Activated T-helper 1 cell treated with Interleukin-2 at 50 U/mL for 16 hours (primary cell): Measurements from ENCODE around the gene VPS13D.
"Not testable (repeated sequence)": the region's sequence is repeated elsewhere in the genome, so short reads cannot be mapped to it uniquely, and the experiment has no call there.

ENCODE experiments used
- DNase-seq: peaks from one replicate; pipeline ENCODE4 v3.0.0-alpha.2; 2020; ENCODE audit warnings: low read depth

VPS13D gene

DNA sequence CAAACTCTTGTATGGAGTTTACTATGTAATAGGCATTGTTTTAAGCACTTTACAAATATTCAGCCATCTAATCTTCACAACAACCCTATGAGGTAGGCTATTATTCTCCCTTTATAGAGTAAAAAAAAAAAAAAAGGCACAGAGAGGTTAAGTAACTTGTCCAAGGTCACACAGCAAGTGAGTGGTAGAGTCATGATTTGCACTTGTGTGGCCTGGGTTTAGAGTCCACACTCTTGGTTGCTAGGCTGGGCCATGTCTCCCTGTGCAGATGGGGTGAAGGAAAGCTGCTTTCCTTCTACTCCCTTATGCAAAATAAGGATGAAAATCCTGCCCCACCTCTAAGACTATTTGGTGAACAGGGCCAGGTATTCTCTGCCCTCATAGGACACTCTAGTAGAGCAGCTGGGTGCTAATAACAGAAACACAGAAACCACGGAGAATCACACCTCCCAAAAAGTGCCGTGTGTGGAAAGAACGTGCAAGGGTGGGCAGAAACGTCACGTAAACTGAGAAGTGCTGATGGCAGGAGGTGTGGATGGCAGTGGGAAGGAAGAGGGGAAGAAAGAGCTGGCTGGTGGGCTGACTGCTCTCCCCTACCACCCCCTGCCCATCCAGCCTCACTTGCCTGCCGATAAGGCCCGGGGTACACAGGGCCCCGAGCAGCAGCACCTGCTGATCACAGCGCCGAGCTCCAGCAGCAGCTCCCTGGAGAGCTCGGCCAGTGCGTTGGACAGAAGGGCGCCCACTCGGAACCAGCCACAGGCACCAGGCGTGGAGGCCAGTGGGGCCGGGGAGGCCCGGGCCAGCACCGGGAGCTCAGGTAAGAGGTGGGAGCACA lies 28.3 kb upstream of the VPS13D start:
- no peak for DNase-seq

DNA sequence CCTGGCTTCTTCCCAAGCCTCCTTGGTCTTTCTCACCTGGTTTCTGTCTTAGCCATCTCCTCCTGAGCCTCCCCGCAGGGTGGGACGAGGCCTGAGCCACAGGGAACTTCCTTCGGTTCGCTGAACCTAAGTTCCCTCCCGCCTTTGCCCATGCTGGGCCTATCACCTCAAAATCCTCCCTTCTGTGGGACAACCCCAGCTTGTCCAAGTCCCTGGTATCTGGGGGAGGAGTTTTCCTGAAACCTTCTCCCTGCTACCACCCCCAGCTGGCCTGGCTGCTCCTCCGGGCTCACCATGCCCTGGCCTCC lies 27.7 kb upstream of the VPS13D start:
- DNase-seq, result no peak

DNA sequence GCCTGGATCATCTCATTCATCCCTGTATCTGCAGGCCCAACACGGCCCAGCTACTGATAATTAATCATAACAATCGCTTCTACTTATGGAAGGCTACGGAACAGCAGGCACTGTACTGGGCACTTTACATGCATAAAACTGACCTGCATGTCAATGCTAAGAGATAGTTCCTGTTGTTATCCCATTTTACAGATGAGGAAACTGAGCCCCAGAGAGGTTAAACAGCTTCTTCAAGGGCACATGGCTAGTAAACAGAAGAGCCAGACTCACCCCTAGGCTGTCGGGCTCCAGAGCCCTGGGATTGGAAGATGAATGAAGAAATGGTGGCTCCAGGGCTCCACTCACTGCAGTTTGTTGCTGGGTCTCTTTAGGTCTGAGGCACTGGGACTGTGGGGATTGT lies 27.3 kb upstream of the VPS13D start:
- no peak for DNase-seq

DNA sequence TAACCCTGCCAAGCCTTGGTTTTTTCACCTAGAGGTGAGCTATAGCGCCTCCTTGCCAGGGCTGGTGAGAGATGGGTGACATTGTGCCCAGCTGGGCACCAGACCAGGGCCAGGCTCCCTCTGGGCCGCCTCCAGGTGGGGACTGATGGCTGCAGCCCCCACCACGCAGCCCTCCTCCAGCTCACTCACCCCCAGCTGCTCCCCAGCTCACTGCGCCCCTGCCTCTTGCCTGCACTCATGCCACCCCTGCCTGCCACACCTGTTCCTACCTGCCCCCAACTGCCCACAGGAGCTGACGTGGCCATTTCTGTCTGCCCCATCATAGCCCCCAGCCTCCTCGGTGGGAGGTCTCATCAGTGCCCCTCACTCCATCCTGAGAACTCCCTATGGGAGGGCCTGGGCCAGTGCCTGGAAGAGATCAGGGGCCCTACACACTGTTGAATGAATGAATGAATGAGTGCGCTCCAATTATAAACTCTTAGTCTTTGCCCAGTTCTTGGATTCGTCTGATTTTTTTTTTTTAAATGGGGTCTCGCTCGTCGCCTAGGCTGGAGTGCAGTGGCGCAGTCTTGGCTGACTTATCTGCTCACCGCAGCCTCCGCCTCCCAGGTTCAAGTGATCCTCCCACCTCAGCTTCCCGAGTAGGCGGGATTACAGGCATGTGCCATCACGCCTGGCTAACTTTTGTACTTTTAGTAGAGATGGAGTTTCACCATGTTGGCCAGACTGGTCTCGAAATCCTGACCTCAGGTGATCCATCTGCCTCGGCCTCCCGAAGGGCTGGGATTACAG lies 26.4 kb upstream of the VPS13D start:
- DNase-seq, result no peak

DNA sequence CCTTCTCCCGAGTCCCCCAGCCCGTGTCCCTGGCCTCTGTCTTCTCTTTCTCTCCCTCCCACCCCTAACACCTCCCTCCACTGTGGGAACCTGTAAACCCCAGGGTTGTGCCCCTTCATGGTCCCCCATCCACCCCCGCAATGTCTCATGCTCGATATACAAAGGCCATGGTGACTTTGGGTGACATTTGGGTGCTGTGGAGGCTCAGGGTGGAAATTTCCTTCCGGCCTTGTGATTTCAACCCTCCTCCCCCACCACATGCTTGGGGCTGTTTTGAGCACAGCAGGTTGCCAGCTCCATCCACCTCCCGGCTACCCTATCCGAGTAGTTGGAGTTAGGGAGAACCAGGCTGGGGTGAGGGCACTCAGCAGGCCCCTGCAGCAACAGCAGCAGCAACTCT lies 25.7 kb upstream of the VPS13D start:
- DNase-seq, result no peak

DNA sequence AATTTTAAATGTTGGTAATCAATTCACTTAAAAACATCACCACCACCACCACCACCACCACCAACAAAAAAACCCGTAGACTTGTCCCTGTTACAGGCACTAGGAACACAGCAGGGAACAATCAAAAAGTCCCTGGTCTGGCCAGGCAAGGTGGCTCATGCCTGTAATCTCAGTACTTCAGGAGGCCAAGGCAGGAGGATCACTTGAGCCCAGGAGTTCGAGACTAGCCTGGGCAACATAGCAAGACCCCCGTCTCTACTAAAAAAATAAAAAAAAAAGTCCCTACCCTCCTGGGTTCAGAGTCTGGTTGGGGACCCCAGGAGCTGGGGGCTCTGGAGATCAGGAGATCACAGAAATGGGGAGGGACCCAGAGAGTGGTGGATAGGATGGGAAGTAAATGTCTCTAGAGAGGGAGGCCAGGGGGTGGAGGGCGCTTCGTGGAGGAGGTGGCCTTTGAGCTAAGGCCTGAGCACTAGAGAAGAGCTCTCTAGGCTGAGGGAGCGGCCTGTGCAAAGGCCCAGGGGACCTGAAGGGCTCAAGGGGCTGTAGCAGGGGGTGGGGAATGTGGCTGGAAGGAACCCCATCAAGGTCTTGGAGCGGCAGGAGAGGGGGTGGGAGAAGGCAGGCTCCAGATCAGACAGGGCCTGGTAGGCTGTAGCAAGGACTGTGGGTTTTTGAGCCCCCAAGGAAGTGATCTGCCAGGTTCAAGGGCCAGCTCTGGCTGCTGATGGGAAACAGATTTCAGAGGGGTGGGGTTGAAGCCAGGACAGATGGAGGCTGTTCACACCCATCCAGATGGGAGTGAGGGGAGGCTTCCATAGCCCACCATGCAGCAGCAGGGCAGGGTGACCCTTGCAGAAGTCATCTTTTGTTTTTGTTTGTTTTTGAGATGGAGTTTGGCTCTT lies 24.8 kb upstream of the VPS13D start:
- DNase-seq, result no peak

DNA sequence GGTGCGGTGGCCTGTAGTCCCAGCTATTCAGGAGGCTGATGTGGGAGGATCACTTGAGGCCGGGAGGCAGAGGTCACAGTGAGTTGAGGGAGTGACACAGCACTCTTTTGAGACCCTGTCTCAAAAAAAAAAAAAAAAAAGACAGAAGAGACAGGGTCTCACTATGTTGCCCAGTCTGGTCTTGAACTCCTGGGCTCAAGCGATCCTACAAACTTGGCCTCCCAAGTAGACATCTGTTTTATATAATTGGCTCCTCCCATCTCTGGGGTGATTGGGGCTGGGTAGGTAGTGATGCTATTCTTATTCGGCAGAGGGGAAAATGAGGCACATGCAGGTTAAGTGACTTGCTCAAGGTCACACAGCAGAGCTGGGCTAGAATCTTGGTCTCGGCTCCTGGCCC lies 23.6 kb upstream of the VPS13D start:
- no peak for DNase-seq

DNA sequence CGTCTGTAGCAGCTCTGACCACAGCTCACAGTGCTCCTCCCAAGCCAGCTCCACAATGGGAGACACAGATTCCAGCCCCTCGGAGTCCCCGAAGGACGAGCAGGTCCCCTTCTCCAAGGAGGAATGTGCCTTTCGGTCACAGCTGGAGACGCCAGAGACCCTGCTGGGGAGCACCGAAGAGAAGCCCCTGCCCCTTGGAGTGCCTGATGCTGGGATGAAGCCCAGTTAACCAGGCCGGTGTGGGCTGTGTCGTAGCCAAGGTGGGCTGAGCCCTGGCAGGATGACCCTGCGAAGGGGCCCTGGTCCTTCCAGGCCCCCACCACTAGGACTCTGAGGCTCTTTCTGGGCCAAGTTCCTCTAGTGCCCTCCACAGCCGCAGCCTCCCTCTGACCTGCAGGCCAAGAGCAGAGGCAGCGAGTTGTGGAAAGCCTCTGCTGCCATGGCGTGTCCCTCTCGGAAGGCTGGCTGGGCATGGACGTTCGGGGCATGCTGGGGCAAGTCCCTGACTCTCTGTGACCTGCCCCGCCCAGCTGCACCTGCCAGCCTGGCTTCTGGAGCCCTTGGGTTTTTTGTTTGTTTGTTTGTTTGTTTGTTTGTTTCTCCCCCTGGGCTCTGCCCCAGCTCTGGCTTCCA lies 22.9 kb upstream of the VPS13D start:
- no peak for DNase-seq

DNA sequence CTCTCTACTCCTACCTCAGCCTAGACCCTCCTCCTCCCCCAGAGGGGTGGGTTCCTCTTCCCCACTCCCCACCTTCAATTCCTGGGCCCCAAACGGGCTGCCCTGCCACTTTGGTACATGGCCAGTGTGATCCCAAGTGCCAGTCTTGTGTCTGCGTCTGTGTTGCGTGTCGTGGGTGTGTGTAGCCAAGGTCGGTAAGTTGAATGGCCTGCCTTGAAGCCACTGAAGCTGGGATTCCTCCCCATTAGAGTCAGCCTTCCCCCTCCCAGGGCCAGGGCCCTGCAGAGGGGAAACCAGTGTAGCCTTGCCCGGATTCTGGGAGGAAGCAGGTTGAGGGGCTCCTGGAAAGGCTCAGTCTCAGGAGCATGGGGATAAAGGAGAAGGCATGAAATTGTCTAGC lies 21.6 kb upstream of the VPS13D start:
- no peak for DNase-seq

DNA sequence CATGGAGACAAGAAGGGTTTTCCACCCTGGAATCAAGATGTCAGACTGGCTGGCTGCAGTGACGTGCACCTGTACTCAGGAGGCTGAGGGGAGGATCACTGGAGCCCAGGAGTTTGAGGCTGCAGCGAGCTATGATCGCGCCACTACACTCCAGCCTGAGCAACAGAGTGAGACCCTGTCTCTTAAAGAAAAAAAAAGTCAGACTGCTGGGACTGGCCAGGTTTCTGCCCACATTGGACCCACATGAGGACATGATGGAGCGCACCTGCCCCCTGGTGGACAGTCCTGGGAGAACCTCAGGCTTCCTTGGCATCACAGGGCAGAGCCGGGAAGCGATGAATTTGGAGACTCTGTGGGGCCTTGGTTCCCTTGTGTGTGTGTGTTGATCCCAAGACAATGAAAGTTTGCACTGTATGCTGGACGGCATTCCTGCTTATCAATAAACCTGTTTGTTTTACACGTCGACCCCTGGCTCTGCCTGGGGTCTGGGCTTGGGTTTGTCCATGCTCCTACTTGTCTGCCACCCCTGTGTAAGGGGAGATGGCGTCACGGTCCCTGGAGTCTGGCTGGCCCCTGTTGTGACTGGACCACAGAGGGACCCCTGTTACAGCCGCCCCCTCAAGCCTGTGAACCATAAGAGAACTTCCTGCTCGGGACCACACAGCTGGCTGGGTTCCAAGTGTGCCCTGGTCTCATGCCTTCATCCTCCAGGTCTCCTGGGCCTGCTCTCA lies 20.9 kb upstream of the VPS13D start:
- DNase-seq, result peak; percentile 69

DNA sequence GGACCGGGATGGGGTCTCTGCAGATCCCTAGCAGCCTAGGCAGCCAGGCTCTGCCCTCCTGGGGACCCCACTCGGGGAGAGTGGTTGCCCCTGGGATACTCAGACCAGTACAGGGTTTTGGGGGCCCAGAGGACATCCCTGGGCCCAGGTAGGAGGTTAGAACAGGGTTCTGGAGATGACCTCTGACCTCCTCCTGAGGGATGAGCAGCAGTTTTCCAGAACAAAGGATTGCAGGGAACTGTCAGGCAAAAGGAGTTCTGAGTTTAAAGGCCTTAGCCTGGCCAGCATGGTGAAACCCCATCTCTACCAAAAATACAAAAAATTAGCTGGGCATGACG lies 20.4 kb upstream of the VPS13D start:
- no peak for DNase-seq

DNA sequence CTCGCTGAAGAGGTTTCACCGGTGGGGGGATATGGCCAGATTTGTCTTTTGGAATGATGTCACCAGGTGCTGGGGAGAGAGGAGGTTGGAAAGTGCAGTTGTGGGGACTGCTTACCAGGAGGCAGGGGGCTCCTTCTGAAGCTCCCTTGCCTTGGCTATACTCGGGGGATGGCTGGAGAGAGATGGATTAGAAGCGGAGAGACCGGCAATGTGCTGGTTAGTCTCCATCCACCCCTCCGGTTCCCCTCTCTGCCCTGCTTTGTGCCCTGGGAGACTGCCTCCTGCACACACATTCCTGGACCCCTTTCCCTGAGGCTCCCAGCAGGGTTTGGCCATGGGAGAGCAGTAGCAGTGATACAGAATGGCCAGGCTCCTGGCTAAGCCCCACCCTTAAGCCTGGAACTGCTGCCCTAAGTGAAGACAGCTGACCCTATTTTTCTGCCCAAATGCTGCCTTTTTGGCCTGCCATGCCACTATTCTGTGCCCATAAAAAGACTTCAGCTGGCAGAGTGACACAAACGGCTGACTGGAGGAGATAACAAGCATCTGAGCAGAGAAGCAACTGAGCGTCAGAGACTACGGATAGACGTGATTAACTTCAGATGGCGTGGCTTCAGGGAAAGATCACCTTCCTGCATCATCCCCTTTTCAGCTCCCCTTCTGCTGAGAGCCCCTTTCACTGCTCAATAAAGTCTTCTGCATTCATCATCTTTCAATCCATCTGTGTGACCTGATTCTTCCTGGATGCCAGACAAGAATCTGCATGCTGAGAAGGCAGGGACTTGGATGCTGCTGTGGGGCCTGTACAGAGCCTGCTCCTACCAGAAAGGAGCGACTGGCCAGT lies 14.5 kb upstream of the VPS13D start:
- DNase-seq, result no peak

DNA sequence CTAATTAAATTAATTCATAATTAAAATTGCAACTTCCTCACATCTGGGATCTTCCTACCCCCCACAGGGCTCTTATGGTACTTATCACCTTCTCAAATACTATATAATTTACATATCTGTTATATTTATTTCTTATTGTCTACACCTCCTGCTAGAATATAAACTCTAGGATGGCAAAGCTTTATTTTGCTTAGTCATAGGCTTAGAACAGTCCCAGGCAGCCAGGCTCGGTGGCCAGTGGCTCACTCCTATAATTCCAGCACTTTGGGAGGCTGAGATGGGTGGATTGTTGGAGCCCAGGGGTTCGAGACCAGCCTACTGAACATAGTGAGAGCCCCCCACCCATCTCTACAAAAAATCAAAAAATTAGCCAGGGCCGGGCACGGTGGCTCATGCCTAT lies 10.0 kb upstream of the VPS13D start:
- DNase-seq, result no peak

DNA sequence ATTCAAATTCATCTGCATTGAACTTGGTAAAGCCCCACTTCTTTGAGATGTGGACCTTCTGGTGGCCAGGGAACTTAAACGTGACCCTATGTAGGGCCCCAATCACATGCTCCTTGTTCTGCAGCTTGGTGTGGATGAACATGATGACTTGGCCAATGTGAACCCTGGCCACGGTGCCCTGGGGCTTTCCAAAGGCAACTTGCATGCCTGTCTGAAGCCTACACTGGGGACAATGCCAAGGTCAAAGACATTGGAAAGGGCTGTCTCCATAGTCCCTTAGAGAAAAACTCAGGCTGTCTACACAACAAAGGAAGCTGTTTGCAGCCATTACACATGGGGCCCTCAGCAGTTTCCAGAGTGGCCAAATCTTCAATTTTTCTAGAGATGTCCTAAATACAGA lies 8.9 kb upstream of the VPS13D start:
- DNase-seq, result no peak

DNA sequence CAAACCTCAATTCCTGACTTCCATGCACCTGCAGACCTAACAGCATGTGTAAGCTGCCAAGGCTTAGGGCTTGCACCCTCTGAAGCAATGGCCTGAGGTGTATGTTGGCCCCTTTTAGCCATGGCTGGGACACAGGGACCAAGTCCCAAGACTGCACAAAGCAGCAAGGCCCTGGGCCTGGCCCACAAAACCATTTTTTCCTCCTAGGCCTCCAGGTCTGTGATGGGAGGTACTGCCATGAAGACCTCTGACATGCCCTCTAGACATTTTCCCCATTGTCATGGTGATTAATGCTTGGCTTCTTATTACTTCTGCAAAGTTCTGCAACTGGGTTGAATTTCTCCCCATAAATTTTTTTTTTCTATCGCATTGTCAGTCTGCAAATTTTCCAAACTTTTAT lies 7.1 kb upstream of the VPS13D start:
- not testable (repeated sequence) for DNase-seq

DNA sequence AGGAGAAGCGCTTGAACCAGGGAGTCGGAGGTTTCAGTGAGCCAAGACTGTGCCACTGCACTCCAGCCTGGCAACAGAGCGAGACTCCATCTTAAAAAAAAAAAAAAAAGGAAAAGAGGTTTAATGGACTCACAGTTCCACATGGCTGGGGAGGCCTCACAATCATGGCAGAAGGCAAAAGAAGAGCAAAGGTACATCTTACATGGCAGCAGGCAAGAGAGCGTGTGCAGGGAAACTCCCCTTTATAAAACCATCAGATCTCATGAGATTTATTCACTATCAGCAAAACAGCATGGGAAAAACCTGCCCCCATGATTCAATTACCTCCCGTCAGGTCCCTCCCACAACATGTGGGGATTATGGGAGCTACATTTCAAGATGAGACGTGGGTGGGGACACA lies 5.7 kb upstream of the VPS13D start:
- not testable (repeated sequence) for DNase-seq

DNA sequence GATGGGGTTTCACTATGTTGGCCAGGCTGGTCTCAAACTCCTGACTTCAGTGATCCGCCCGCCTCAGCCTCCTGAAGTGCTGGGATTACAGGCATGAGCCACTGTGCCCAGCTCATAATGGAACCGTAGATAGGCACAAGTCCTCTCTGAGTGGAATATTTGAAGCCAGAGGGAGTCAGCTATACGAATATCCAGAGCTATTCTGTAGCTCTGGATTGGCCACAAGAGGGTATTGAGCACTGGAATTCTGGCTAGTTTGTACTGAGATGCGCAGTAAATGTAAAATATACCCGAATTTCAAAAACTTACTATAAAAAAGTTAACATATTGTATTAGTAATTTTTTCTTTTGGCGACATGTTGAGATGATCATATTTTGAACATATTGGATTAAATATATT lies 851 bp upstream of the VPS13D start:
- no peak for DNase-seq

DNA sequence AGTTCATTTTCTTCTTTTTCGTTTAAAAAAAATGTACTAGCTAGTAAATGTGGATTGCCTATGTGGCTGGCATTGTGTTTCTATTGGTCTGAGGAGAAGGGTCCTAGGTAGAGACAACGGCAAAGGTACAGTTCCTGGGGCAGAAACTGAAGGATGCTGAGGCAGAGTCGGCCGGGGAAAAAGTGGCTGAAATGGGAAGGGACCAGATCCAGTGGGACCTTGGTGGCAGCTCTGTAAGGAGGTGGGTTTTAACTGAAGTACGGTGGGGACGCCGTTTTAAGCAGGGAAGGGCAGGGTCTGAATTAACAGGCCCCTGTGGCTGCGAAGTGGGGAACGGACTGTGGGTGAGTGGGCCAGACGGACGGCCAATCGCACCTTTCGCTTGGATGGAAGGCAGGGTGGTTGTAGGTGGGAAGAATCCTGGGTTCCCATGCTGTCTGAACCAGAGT lies 420 bp upstream of the VPS13D start:
- DNase-seq, result no peak

DNA sequence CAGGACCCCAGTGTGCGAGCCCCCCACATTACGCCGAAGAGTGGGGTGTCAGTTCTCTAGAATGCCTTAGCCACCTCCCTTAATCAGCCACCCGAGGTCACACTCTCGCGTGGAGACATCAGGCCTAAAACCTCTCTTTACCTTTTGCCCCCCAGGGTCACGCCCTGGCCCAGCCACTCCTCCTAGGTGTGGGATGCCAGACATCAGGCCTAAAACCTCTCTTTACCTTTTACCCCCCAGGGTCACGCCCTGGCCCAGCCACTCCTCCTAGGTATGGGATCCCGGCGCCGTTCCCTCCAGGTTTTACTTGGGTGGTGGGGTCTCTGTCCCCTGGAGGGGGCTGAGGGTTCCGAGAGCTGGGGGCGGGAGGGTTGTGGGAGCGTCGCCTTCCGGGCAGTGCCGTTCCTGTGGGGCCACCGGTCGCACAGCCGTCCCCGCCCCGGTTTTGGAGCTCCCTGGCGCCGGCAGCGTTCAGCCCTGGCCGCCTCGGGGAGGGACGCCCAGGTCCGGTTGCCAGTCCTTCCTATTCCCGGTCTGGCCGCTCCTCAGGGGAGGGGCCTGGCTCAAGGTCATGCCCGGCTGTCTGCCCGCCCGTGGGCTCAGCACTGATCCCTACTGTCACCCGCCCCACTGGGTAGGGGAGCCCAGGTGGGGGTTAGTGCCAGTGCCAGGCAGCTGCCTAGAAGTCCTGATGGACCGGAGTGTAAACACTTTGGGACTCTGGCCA lies 882 bp downstream of the VPS13D start:
- DNase-seq, result no peak

DNA sequence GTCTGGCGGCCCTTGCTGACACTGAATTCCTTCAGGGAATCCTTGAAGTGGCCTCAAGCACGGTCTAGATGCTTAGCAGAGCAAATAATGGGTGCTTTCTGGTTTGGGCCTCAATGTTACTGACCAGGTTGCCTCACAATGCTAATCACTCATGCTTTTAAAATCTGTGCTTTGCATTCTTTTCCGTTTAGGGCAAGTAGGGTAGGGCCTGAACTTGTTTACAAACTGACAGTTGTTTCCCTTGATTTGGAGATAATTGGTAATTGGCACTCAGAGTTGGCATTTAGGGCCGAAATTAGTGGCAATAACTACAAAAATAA lies 1.4 kb downstream of the VPS13D start:
- no peak for DNase-seq
